NCI-H1092 treated with DMSO at 0.1 percent for 48 hours (cell line): ENCODE results near the gene KCNH2.
"Not testable (repeated sequence)": the region's sequence is repeated elsewhere in the genome, so short reads cannot be mapped to it uniquely, and the experiment has no call there.

ENCODE experiments used
- DNase-seq: peaks from one replicate; lab custom pipeline; 2025; lab: John Stamatoyannopoulos, UW

Gene KCNH2

DNA sequence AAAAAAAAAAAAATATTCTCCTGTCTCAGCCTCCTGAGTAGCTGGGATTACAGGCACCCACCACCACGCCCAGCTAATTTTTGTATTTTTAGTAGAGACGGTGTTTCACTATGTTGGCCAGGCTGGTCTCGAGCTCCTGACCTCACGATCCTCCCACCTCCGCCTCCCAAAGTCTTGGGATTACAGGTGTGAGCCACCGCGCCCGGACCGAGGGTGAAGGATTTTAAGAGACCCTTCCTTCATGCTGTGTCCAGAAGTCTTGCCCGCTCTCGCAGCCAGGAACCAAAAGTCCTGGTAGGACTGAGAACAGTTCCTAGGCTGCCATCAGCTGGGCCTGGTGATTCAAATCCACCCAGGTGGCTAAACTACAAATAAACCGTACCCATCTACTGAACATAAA is 33.5 kb upstream of the KCNH2 start:
- not testable (repeated sequence) for DNase-seq

DNA sequence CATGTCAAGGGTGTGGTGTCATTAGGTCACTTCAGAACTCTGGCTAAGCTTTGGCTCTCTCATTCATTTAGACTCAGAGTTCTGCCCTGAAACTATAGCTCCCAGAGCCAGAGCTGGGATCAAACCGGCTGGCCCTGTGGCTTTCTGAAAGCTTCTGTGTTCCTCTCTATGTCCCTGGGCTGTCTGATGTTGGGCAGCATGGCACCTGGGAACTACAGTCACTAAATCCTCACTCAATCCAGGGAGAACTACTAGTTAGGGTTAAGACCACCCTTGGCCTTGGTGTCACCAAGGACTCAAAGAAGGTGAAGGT is 32.9 kb upstream of the KCNH2 start:
- no peak for DNase-seq

DNA sequence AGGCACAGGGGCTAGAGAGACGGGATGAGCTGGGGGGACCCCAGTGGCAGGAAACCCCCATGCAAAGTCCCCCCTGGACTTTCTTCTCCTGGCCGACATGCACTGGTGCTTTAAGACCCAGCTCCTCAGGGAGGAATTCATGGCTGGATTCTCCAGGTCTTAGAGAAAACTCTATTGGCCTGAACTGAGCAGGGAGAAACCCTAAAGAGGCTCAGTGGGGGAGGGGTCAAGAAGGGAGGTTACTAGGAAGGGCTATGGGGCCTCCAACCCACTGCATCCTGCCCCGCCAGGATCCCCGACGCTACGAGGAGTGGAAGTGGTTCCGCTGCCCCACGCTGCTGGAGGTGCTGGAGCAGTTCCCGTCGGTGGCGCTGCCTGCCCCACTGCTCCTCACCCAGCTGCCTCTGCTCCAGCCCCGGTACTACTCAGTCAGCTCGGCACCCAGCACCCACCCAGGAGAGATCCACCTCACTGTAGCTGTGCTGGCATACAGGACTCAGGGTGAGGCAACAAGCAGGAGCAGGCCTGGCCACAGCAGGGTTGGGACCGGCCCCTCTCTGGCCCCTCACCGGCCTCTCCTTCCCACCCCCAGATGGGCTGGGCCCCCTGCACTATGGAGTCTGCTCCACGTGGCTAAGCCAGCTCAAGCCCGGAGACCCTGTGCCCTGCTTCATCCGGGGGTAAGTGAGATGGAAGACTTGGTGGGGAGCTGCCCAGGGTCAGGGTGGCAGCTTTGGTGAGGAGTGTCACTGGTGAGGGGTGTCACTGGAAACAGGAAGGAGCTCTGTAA is 32.4 kb upstream of the KCNH2 start:
- DNase-seq: no peak

DNA sequence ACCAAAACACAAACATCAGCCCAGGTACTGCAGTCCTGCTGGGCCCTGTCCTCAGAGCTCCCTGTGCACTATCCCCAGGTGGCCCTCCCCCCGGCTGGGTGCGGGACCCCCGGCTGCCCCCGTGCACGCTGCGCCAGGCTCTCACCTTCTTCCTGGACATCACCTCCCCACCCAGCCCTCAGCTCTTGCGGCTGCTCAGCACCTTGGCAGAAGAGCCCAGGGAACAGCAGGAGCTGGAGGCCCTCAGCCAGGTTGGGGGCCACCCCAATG is 31.9 kb upstream of the KCNH2 start:
- no peak for DNase-seq

DNA sequence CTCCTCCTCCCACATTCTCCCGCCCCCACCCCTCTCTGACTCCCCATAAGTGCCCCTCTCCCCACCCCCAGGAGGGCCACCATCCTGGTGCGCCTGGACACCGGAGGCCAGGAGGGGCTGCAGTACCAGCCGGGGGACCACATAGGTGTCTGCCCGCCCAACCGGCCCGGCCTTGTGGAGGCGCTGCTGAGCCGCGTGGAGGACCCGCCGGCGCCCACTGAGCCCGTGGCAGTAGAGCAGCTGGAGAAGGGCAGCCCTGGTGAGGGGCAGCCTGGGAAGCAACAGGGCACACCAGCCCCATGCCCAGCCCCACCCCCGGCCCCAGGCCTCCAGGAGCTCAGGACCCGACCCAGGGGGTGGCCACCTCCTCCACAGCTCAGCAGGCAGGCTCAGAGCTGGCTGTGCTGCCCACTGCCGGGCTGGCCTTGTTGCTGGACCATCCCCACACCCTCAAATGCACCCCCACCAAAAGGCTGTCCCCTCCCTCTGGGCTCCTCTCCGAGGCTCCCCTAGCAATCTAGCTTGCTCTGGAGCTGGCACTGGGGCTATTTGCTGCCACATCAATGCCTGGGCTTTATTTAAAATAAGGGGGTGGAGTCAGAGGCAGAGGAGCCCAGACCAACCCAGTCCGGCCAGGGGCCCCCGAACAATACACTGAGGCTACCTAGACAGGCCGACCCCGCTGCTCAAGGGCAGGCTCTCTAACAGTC is 31.4 kb upstream of the KCNH2 start:
- no peak for DNase-seq

- peak; percentile 27 for DNase-seq
Measured at GRCh38 chr7:151008511-151009323, 30.6 kb upstream of the KCNH2 start.

GRCh38 chr7:151008143-151008510 is 30.0 kb upstream of the KCNH2 start:
- DNase-seq: no peak

DNA sequence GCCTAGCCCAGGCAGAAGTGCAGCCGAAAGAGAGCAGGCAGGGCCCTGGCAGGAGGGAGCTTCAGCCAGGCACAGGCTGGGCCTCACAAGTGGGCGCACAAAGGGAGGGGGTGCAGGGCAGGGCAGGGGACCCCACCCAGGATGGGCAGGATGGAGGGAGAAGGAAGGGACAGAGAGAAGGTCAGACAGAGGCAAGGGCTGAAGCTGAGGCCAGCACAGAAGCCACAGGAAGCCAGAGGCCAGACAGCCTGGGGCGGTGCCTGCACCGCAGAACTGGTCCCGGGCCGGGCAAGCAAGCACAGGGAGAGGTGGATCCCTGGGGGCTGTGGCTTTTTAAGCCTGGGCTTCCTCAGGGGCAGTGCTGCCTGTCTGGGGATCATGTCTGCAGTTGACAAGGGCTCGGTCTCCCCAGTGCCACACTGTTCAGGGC is 29.4 kb upstream of the KCNH2 start:
- DNase-seq: no peak

GRCh38 chr7:151006590-151007300 is 28.6 kb upstream of the KCNH2 start:
- no peak for DNase-seq

DNA sequence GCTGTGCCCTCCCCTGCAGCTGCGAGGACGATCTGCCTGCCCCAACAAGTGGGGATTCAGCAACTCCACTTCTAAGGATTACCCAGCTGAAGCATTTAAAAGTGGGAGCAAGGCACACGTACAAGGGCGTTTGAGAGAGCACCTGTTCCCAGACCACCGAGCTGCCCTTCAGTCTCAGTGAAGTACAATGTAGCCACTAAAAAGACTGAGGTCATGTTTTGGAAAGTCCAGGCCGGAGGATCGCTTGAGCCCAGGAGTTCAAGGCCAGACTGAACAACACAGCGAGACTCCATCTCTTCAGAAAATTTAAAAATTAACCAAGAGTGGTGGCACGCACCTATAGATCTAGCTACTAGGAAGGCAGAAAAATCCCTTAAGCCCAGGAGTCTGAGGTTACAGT is 27.4 kb upstream of the KCNH2 start:
- DNase-seq: no peak

DNA sequence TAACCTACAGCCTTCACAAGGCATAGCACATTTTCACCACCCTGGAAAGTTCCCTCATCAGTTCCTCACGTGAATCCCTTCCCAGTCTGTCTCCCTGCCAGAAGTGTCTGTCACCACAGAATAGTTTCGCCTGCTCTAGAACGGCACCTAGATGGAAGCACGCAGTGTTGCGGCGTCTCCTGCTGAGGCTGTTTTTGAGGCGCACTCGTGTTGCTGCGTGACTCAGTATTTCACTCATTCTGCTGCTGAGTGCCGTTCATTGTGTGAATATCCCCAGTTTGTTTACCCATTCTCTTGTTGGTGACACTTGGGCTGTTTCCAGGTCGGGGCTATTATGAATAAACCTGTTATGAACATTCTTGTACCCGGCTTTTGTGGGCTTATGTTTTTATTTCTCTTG is 25.5 kb upstream of the KCNH2 start:
- peak; percentile 37 for DNase-seq

DNA sequence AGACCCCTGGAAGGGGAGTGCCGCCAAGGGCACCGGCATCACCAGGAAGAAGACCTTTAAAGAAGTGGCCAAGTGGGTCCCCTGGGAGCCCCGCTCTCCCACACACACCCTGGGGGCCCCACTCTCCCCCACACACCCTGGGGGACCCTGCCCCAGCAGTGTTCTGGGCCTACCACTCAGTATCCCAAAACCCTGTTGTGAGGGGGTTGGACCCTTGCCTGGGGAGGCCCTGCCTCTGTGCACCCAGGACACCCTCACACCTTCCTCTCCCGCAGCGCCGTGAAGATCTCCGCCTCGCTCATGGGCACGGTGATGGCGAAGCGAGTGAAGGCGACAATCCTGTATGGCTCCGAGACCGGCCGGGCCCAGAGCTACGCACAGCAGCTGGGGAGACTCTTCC is 23.4 kb upstream of the KCNH2 start:
- DNase-seq: no peak

DNA sequence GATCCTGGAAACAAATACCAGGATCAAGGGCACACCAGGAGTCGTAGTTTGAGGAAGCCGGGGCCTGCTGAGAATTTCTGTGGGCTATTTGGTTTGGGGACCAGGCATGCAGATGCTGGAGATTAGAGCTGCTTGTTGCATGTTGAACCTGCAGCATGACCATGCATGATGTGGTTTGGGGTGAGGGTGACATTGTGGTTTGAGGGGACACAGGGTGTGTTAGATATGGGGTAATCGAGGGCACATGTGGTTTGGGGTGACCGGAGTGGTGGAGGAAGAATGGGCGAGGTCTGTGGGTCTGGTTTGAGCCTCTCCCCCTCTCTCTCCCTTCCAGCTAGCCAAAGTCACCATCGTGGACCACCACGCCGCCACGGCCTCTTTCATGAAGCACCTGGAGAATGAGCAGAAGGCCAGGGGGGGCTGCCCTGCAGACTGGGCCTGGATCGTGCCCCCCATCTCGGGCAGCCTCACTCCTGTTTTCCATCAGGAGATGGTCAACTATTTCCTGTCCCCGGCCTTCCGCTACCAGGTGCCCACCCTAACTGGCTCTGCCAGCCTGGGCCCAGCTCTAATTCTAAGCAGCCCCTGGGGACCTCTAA is 22.9 kb upstream of the KCNH2 start:
- no peak for DNase-seq

GRCh38 chr7:150999497-151000230 is 21.5 kb upstream of the KCNH2 start:
- no peak for DNase-seq

- DNase-seq: no peak
Measured at GRCh38 chr7:150999001-150999400, 20.9 kb upstream of the KCNH2 start.

DNA sequence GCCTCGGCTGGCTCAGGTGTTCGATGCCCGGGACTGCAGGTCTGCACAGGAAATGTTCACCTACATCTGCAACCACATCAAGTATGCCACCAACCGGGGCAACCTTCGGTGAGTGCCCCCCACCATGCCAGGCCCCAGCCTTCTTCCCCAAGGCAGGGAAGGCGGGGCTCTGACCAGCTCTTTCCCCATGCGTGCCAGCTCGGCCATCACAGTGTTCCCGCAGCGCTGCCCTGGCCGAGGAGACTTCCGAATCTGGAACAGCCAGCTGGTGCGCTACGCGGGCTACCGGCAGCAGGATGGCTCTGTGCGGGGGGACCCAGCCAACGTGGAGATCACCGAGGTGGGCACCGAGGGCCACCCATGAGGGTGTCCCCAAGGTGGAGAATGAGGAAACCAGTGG is 20.2 kb upstream of the KCNH2 start:
- DNase-seq: no peak

GRCh38 chr7:150997817-150998216 is 19.7 kb upstream of the KCNH2 start:
- no peak for DNase-seq

- DNase-seq: no peak
Measured at GRCh38 chr7:150997075-150997511, 19.0 kb upstream of the KCNH2 start.

- DNase-seq: no peak
Measured at GRCh38 chr7:150996376-150997074, 18.4 kb upstream of the KCNH2 start.

- DNase-seq: no peak
Measured at GRCh38 chr7:150994838-150995510, 16.9 kb upstream of the KCNH2 start.
